Endothelial cell of umbilical vein (primary cell): ENCODE results near the gene BCR. TPM values are rescaled to one million over a fixed set of nuclear protein-coding genes. Genes with fewer than 3 reads are reported as not detected.

Experiments used
- BruUV-seq: library from RNA; stranded (reverse); fragments of 400-500 nt; replicated peaks from 2 replicates; lab custom pipeline; 2021; lab: Mats Ljungman, UMichigan
- CTCF ChIA-PET: fragments of 300-600, 350-600 bp; sonication (Branson Sonifier 250); formaldehyde crosslinking; loops from one replicate; lab custom pipeline; 2021; ENCODE audit warnings: antibody characterized with exemption, inconsistent platforms; lab: Charles Lee
- POLR2A ChIA-PET: fragments of 300-600, 350-600 bp; sonication (Branson Sonifier 250); formaldehyde crosslinking; loops from one replicate; lab custom pipeline; 2021; ENCODE audit warnings: antibody characterized with exemption, inconsistent platforms; lab: Charles Lee
- DNase-seq: peaks from one replicate; pipeline ENCODE4 v3.0.0-alpha.2; 2011; ENCODE audit warnings: low read depth, low spot score
- FAIRE-seq: peaks from 2 replicates; lab custom pipeline; 2011; peaks lifted over from hg19 to GRCh38; lab: Jason Lieb, UNC
- H2AFZ ChIP-seq: 2 replicates; pipeline ENCODE4 v1.6.0; 2012; ENCODE audit warnings: low read depth, low read length, control low read depth, inconsistent platforms
- H3K27ac ChIP-seq: 2 replicates; pipeline ENCODE4 v1.5.1; 2011; ENCODE audit warnings: low read depth, mild to moderate bottlenecking, control low read depth, low read length, moderate library complexity; ENCODE audit not compliant: insufficient read depth
- H3K27me3 ChIP-seq, 2 experiments: 2 replicates each; pipeline versions ENCODE4 v1.6.0 to v1.6.1; 2011; ENCODE audit warnings: low read length in 2 of 2, mixed read lengths in 1 of 2; ENCODE audit not compliant: control insufficient read depth in 2 of 2, insufficient read depth in 2 of 2
- H3K36me3 ChIP-seq, 2 experiments: 2 replicates in 1 of 2; 3 replicates in 1 of 2; pipeline ENCODE4 v1.5.1; 2011; ENCODE audit warnings: low read length in 2 of 2, mild to moderate bottlenecking in 1 of 2, moderate library complexity in 1 of 2; ENCODE audit not compliant: control insufficient read depth in 2 of 2, insufficient read depth in 2 of 2; ENCODE audit errors: extremely low read depth in 1 of 2
- H3K4me1 ChIP-seq: 3 replicates; pipeline ENCODE4 v1.5.1; 2011; ENCODE audit warnings: mild to moderate bottlenecking, low read length; ENCODE audit not compliant: control insufficient read depth, insufficient read depth; ENCODE audit errors: extremely low read depth
- H3K4me2 ChIP-seq: 2 replicates; pipeline ENCODE4 v1.6.1; 2011; ENCODE audit warnings: low read length, control low read depth, mixed read lengths; ENCODE audit not compliant: insufficient read depth
- H3K4me3 ChIP-seq, 3 experiments: fragments of 200-600 bp in 1 of 3; sonication (generic), shearing (Covaris generic) in 1 of 3; replicated peaks in 1 of 3; 2 replicates each; pipeline ENCODE4 v1.5.1; 2011 to 2016; ENCODE audit warnings: control low read depth in 3 of 3, low read length in 3 of 3, mild to moderate bottlenecking in 2 of 3, inconsistent platforms in 1 of 3, low read depth in 1 of 3, moderate library complexity in 1 of 3; ENCODE audit not compliant: insufficient read depth in 1 of 3
- H3K79me2 ChIP-seq: 2 replicates; pipeline ENCODE4 v1.6.0; 2012; ENCODE audit warnings: low read length, inconsistent platforms; ENCODE audit not compliant: control insufficient read depth, insufficient read depth
- H3K9ac ChIP-seq: replicated peaks from 2 replicates; pipeline ENCODE3; 2011; ENCODE audit warnings: low read length, control low read depth; ENCODE audit not compliant: insufficient read depth; ENCODE audit errors: extremely low read depth
- H3K9me1 ChIP-seq: replicated peaks from 3 replicates; pipeline ENCODE4 v1.6.0; 2011; ENCODE audit warnings: mild to moderate bottlenecking, low read length; ENCODE audit not compliant: control insufficient read depth, insufficient read depth; ENCODE audit errors: extremely low read depth
- H3K9me3 ChIP-seq: replicated peaks from 2 replicates; pipeline ENCODE4 v1.5.1; 2012; ENCODE audit warnings: low read length, inconsistent platforms; ENCODE audit not compliant: control insufficient read depth, insufficient read depth
- H4K20me1 ChIP-seq: replicated peaks from 2 replicates; pipeline ENCODE3; 2011; ENCODE audit warnings: mild to moderate bottlenecking, low read length; ENCODE audit not compliant: control insufficient read depth, insufficient read depth; ENCODE audit errors: extremely low read depth
- EZH2 ChIP-seq: IDR thresholded peaks from 2 replicates; pipeline ENCODE4 v1.6.1; 2012; ENCODE audit warnings: borderline replicate concordance, low read depth, mild to moderate bottlenecking, moderate library complexity, low read length, inconsistent platforms; ENCODE audit not compliant: severe bottlenecking
- FOS ChIP-seq: IDR thresholded peaks from 2 replicates; pipeline ENCODE4 v1.6.1; 2011; ENCODE audit warnings: mild to moderate bottlenecking, low read length, moderate library complexity, borderline replicate concordance; ENCODE audit not compliant: insufficient read depth
- GATA2 ChIP-seq: IDR thresholded peaks from 2 replicates; pipeline ENCODE4 v1.7.0; 2011; ENCODE audit warnings: low read depth, mild to moderate bottlenecking, moderate library complexity, mixed read lengths, low read length; ENCODE audit not compliant: insufficient read length, insufficient read depth
- JUN ChIP-seq: IDR thresholded peaks from 2 replicates; pipeline ENCODE4 v1.6.1; 2011; ENCODE audit warnings: borderline replicate concordance, low read depth; ENCODE audit not compliant: insufficient read length, insufficient read depth
- MYC ChIP-seq: IDR thresholded peaks from one replicate; pipeline ENCODE4 v1.6.1; 2011; ENCODE audit warnings: mild to moderate bottlenecking, low read depth, low read length
- POLR2A ChIP-seq: IDR thresholded peaks from 2 replicates; pipeline ENCODE4 v1.6.1; 2012; ENCODE audit warnings: low read depth, mild to moderate bottlenecking, control low read depth, low read length
- POLR2AphosphoS5 ChIP-seq: IDR thresholded peaks from 2 replicates; pipeline ENCODE4 v1.6.1; 2012; ENCODE audit warnings: low read depth, mild to moderate bottlenecking, control low read depth, low read length, moderate library complexity; ENCODE audit not compliant: insufficient read depth
- dilution Hi-C: fragments of 300-500 bp; cut with MboI; formaldehyde crosslinking; loops from one replicate; pipeline ENCODE4 v1.15.0; 2019; ENCODE audit warnings: low sequenced_read_pairs; ENCODE audit not compliant: extremely low pct_ligation_motif_present
- intact Hi-C: fragments of 100-400 bp; cut with micrococcal nuclease; formaldehyde crosslinking; loops from one replicate; pipeline ENCODE4 v1.10.0; 2022
- polyA plus RNA-seq, 4 experiments: library from polyadenylated mRNA; depleted of rRNA in 3 of 4; stranded (reverse) in 3 of 4; unstranded in 1 of 4; fragments of >200 nt; gene quantifications; 2 replicates each; pipeline versions ENCODE4 v1.2.1 to v1.2.3, GENCODE V29; 2011 to 2012; ENCODE audit warnings: missing spikeins in 1 of 4
- total RNA-seq: library from RNA; stranded (reverse); gene quantifications from 2 replicates; pipeline ENCODE4 v1.2.3, GENCODE V29; 2021
- TF ChIP-seq, protein P1 (sequence below), 2 donors: IDR thresholded peaks; 1 replicate in 1 of 2; 2 replicates in 1 of 2; pipeline ENCODE4 v1.5.1; 2011; ENCODE audit warnings: low read length in 2 of 2, mild to moderate bottlenecking in 2 of 2, moderate library complexity in 2 of 2, control low read depth in 1 of 2, inconsistent platforms in 1 of 2, low read depth in 1 of 2; ENCODE audit not compliant: insufficient read depth in 1 of 2; ENCODE audit errors: extremely low read depth in 1 of 2
- TF ChIP-seq, protein P2 (sequence below): IDR thresholded peaks from 2 replicates; pipeline ENCODE4 v1.6.1; 2011; ENCODE audit not compliant: insufficient read depth, insufficient read length

Gene BCR
- total and polyA plus RNA-seq, 2 donors (not counting 3 experiments of a cell fraction or from before 2014, with no cell fraction given) = 129 to 141 TPM

DNA sequence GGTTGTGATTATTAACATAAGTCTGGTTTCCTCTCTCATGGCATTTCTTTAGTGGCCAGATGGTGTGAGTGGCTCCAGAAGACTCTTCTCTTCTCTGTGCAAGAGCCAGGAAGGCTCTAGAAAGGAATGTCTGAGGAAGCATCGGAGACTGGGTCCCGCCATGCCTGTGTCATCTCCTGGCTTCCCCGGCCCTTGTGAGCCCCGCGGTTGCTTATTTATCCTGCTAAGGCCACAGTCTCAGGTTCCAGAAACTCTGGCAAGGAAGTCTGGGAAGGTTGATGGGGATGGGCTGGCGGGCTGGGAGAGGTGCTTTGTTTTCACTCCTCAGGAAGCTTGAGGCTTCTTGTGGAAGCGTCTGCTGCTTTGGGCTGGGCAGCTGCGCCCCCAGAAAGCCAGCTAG is 18.9 kb downstream of the BCR start:
- H3K79me2 ChIP-seq = peaks cover 95% of the 10 kb centered on the region
- CTCF ChIA-PET = interaction anchor here (1.4 to 1.8 kb wide), 3 partner anchors 14 to 43 kb away, joined by 3 to 5 read pairs (median 3); no protein-coding TSS in a partner anchor

DNA sequence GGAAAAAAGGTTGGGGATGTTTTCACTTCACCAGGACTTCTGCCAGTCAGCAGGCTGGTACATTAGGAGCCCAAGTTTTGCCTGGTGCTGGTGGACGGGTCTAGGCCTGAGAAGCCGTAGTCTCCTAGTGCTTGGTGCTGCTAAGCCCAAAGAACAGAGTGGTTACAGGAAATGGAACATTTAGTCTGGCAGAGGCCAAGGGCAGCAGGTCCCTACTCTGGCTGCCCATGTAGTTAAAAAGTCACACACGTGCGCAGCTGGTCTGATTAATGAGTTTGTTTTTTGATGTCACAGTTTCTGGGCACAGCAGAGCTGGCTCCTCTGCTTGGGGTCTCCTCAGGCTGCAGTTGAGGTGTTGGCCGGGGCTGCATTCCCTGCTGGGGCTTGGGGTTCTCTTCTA is 20.6 kb downstream of the BCR start:
- dilution Hi-C loops (no loop called here), intact Hi-C loops (no loop called here)
- TF ChIP-seq, protein P1, sequence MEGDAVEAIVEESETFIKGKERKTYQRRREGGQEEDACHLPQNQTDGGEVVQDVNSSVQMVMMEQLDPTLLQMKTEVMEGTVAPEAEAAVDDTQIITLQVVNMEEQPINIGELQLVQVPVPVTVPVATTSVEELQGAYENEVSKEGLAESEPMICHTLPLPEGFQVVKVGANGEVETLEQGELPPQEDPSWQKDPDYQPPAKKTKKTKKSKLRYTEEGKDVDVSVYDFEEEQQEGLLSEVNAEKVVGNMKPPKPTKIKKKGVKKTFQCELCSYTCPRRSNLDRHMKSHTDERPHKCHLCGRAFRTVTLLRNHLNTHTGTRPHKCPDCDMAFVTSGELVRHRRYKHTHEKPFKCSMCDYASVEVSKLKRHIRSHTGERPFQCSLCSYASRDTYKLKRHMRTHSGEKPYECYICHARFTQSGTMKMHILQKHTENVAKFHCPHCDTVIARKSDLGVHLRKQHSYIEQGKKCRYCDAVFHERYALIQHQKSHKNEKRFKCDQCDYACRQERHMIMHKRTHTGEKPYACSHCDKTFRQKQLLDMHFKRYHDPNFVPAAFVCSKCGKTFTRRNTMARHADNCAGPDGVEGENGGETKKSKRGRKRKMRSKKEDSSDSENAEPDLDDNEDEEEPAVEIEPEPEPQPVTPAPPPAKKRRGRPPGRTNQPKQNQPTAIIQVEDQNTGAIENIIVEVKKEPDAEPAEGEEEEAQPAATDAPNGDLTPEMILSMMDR (IDR thresholded peaks at IDR 0.05; ENCODE audit: extremely low read depth in 1 of 2, insufficient read depth in 1 of 2, low read depth in 1 of 2, low read length in 2 of 2) = no peak
- TF ChIP-seq POLR2A (no peak), EZH2 (no peak), POLR2AphosphoS5 (no peak), MYC (no peak), GATA2 (no peak), FOS (no peak), JUN (no peak)
- TF ChIP-seq, protein P2, sequence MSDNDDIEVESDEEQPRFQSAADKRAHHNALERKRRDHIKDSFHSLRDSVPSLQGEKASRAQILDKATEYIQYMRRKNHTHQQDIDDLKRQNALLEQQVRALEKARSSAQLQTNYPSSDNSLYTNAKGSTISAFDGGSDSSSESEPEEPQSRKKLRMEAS = no peak
- Histone ChIP-seq H3K9me1 (no peaks in the 10 kb centered on the region), H3K36me3 (peaks cover 5 to 11% of the 10 kb centered on the region in 2 experiments), H3K79me2 (peaks cover 99% of the 10 kb centered on the region), H3K4me2 (no peak overlapping the region), H3K4me3 (no peak overlapping the region), H3K9me3 (no peaks in the 10 kb centered on the region), H3K27ac (no peak overlapping the region), H3K4me1 (peaks cover 28% of the 10 kb centered on the region), H3K27me3 (no peaks in the 10 kb centered on the region), H4K20me1 (peaks cover 10% of the 10 kb centered on the region), H3K9ac (no peak overlapping the region), H2AFZ (no peak overlapping the region)
- BruUV-seq = no TSS peak
- POLR2A ChIA-PET = no interaction called here
- no peak for FAIRE-seq
- DNase-seq = peak; percentile 55
- CTCF ChIA-PET = interaction anchor here (0.8 to 1.4 kb wide), 2 partner anchors 51 to 81 kb away, joined by 3 to 4 read pairs; no protein-coding TSS in a partner anchor

More for the DNA sequence above, 18.9 kb downstream of the BCR start:
- intact Hi-C loops (loop anchor here (1.0 kb wide), 2 partner anchors 8 to 16 kb away; no protein-coding TSS in a partner anchor), dilution Hi-C loops (no loop called here)
- Histone ChIP-seq H3K4me2 (no peak overlapping the region), H3K36me3 (peaks cover 5 to 7% of the 10 kb centered on the region in 2 experiments), H3K4me3 (no peak overlapping the region), H4K20me1 (peaks cover 12% of the 10 kb centered on the region), H3K4me1 (peaks cover 28% of the 10 kb centered on the region), H3K9ac (no peak overlapping the region), H3K9me1 (no peaks in the 10 kb centered on the region), H2AFZ (no peak overlapping the region), H3K9me3 (no peaks in the 10 kb centered on the region), H3K27ac (peak overlapping the region; percentile 61), H3K27me3 (no peaks in the 10 kb centered on the region)
- no peak for TF ChIP-seq GATA2
- no peak for TF ChIP-seq JUN
- TF ChIP-seq FOS = no peak
- TF ChIP-seq, protein P2 = no peak
- POLR2A ChIA-PET = interaction anchor here (0.6 kb wide), 1 partner anchor 689 kb away, joined by 3 read pairs; no protein-coding TSS in a partner anchor
- no TSS peak for BruUV-seq
- DNase-seq (peak; percentile 77), FAIRE-seq (peak; percentile 46)
